Testis (tissue), 3 donors: Measurements from ENCODE around the gene CABP4. TPM values are rescaled to one million over a fixed set of nuclear protein-coding genes. Genes with fewer than 3 reads are reported as not detected.
A peak's percentile ranks its signal among the peaks of the same experiment; 100 is the strongest.

ENCODE experiments used
- DNase-seq: peaks from one replicate; pipeline ENCODE4 v3.0.0-alpha.2; 2019
- H3K27ac ChIP-seq, 2 donors: fragments of 200-600 bp; sonication (generic); one replicate each; pipeline ENCODE4 v1.5.1; 2019
- H3K27me3 ChIP-seq: fragments of 200-600 bp; sonication (generic); one replicate; pipeline ENCODE4 v1.5.1; 2019
- H3K36me3 ChIP-seq: fragments of 200-600 bp; sonication (generic); one replicate; pipeline ENCODE4 v1.5.1; 2017; ENCODE audit warnings: low read depth; ENCODE audit errors: missing control alignments
- H3K4me1 ChIP-seq: fragments of 200-600 bp; sonication (generic); one replicate; pipeline ENCODE4 v1.5.1; 2019
- H3K4me3 ChIP-seq, 2 donors: fragments of 200-600 bp; sonication (generic); one replicate each; pipeline ENCODE4 v1.5.1; 2017 to 2019
- H3K9me3 ChIP-seq: fragments of 200-600 bp; sonication (generic); one replicate; pipeline ENCODE4 v1.5.1; 2017
- CTCF ChIP-seq, 3 experiments: fragments of 450-650 bp in 2 of 3; fragments of 200-600 bp in 1 of 3; sonication (generic) in 1 of 3; IDR thresholded peaks; one replicate each; pipeline ENCODE4 v1.5.1; 2016 to 2019; ENCODE audit warnings: antibody characterized with exemption in 3 of 3, mild to moderate bottlenecking in 2 of 3, moderate library complexity in 1 of 3
- POLR2A ChIP-seq: fragments of 450-650 bp; IDR thresholded peaks from one replicate; pipeline ENCODE4 v1.6.1; 2017; ENCODE audit warnings: antibody characterized with exemption, mild to moderate bottlenecking, moderate library complexity
- WGBS, 2 donors: methylation state at CpG; one replicate each; pipeline ENCODE4 v1.1.5; 2018; 5-methylcytosine and 5-hydroxymethylcytosine counted together
- intact Hi-C: fragments of 100-400 bp; cut with DNase I; formaldehyde crosslinking; loops from one replicate; pipeline ENCODE4 v1.15.1; 2023; ENCODE audit warnings: low total_unique reads
- polyA plus RNA-seq: library from polyadenylated mRNA; stranded (reverse); fragments of 350-450 nt; fragmentation: Illumina TruSeq; extraction: RNeasy Lipid Tissue Mini Kit (QIAGEN cat#74804); gene quantifications from one replicate; pipeline ENCODE4 v1.2.3, GENCODE V29; 2014; ENCODE audit warnings: low read depth, low replicate concordance; ENCODE audit not compliant: insufficient read depth
- total RNA-seq, 2 donors: library from RNA; depleted of rRNA; stranded (reverse); fragments of >200 nt; gene quantifications; one replicate each; pipeline ENCODE4 v1.2.3, GENCODE V29; 2016

Gene CABP4
- total and polyA plus RNA-seq, 3 donors from 2014 or later: 0.87 to 1.2 (median 0.98) TPM

GRCh38 chr11:67501854-67502253 is 46.7 kb downstream of the CABP4 start:
- no peaks in the 10 kb centered on the region for H3K9me3 ChIP-seq
- H3K4me1 ChIP-seq: peaks cover 12% of the 10 kb centered on the region
- H3K36me3 ChIP-seq: no peaks in the 10 kb centered on the region
- TF ChIP-seq CTCF (IDR thresholded peaks at IDR 0.05): no peak
- no peak for TF ChIP-seq POLR2A
- DNase-seq: no peak
- no peaks in the 10 kb centered on the region for H3K27me3 ChIP-seq
- H3K27ac ChIP-seq: no peak overlapping the region
- intact Hi-C loops: no loop called here
- H3K4me3 ChIP-seq: no peak overlapping the region
- WGBS, 2 donors: 94 to 95% methylated on average over 13 to 15 of the region's 18 CpGs

DNA sequence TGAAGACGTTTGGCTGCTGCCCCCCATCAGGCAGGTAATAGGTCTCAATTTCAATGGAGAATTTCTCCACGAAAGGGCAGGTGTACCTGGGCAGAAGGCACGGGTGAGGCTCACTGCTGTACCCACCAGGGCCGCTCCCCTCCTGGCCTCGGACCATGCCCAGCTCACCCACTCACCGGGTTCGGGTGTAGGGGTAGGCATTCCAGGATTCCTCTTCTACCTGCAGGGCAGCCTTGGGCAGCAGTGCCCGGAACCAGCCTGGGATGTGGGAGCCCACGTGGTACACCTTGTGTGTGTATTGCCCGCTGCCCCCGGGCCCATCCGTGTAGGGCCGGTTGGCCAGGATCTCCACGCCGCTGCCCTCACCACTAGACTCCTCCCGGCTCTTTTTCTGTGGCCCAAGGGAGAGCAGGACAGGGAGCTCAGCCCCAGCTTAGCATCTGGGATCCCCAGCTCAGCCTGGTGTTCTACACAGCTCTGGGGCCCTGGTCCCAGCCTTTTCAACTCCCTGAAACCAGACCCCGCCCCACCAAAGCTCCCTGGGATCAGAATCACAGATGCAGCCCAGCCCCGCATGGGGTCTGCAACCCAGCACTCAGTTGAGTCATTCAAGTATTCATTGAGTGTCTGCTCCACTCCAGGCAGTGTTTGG is 47.3 kb downstream of the CABP4 start:
- intact Hi-C loops: no loop called here
- Histone ChIP-seq H3K4me3 (no peak overlapping the region), H3K36me3 (no peaks in the 10 kb centered on the region), H3K27ac (no peak overlapping the region), H3K9me3 (no peaks in the 10 kb centered on the region), H3K27me3 (no peaks in the 10 kb centered on the region), H3K4me1 (peaks cover 18% of the 10 kb centered on the region)
- DNase-seq: no peak
- WGBS, 2 donors: 96 to 97% methylated on average over 7 to 18 of the region's 18 CpGs
- TF ChIP-seq POLR2A (no peak), CTCF (IDR thresholded peaks at IDR 0.05) (no peak)

DNA sequence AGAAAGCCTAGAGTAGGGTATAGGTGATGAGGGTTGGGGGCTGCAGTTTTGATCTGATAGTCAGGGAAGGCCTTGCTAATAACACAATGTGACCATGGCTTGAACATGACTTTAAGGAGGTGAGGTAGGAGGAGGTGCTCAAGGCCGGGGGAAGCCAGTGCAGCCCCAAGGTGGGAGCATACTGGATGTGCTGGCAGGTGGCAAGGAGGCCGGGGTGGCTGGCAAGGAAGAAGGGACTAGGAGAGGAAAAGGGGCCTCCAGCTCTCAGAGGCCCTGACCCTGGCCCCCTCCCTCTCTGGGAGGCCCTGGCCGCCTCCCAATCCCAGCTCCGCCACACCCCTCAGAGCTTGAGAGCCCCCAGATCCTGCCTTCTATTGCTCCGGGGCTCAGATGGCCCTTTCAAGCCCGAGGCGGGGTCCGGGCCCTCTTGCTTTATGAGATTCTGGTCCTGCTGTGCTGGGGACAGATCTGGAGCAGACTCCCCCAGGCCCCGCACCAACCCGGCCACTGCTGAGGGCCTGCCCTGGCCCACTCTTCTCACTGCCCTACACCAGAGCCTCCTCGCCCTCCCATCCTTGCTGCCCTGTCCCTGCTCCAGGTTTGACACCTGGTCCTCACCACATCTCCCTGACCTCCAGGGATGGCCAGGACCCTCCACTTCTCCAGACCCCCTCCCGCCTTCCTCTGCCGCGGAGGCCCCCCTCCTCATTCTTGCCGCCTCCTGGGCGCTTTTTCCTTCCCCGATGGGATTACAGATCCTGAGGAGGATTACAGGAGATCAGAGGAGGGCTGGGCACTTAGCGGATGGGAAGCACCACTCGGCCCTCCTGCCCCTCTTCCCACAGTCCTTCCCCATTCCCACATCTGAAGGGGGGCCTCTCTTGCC is 48.2 kb downstream of the CABP4 start:
- no peak for TF ChIP-seq POLR2A
- TF ChIP-seq CTCF (IDR thresholded peaks at IDR 0.05): no peak
- Histone ChIP-seq H3K9me3 (no peaks in the 10 kb centered on the region), H3K4me3 (peak overlapping the region; percentile 54), H3K27me3 (no peaks in the 10 kb centered on the region), H3K27ac (no peak overlapping the region), H3K36me3 (no peaks in the 10 kb centered on the region), H3K4me1 (peaks cover 21% of the 10 kb centered on the region)
- intact Hi-C loops: no loop called here
- DNase-seq: no peak
- WGBS, 2 donors: 65 to 69% methylated on average over 15 to 19 of the region's 19 CpGs

GRCh38 chr11:67504005-67504949 is 49.1 kb downstream of the CABP4 start:
- 3 to 7% methylated on average over 17 to 45 of the region's 101 CpGs for WGBS, 2 donors
- Histone ChIP-seq H3K27me3 (no peaks in the 10 kb centered on the region), H3K27ac (peak overlapping the region in 1 of 2 donors; percentile 74), H3K36me3 (no peaks in the 10 kb centered on the region), H3K4me3 (peak overlapping the region; percentile 54), H3K4me1 (peaks cover 21% of the 10 kb centered on the region), H3K9me3 (no peaks in the 10 kb centered on the region)
- no peak for TF ChIP-seq POLR2A
- no peak for TF ChIP-seq CTCF (IDR thresholded peaks at IDR 0.05)
- DNase-seq: no peak
- intact Hi-C loops: no loop called here
